ENCODE data around the gene CRISPLD2.

Gene CRISPLD2

GRCh38 chr16:84891149-84891795 is 71.5 kb downstream of the CRISPLD2 start:
- Histone ChIP-seq H3K36me3 (replicated peaks; ENCODE audit: insufficient read depth, low read length) (no peaks in the 10 kb centered on the region), H3K27ac (ENCODE audit: low read length) (no peak overlapping the region), H3K4me2 (ENCODE audit: low read depth, low read length) (no peak overlapping the region), H3F3A (ENCODE audit: insufficient read depth, low read length) (no peaks in the 10 kb centered on the region), H3K27me3 (replicated peaks; ENCODE audit: insufficient read depth, low read length) (peaks cover 77% of the 10 kb centered on the region), H3K79me2 (ENCODE audit: low read length) (no peaks in the 10 kb centered on the region), H3K4me1 (ENCODE audit: low read length) (no peaks in the 10 kb centered on the region), H2AFZ (ENCODE audit: low read length) (no peak overlapping the region), H3K9ac (ENCODE audit: low read length) (no peak overlapping the region), H4K20me1 (ENCODE audit: insufficient read depth, low read length) (no peaks in the 10 kb centered on the region), H3K9me2 (replicated peaks; ENCODE audit: insufficient read depth, low read length) (no peaks in the 10 kb centered on the region), H3K9me3 (replicated peaks; ENCODE audit: insufficient read depth, low read length) (no peaks in the 10 kb centered on the region), H3K4me3 (ENCODE audit: low read length) (no peak overlapping the region)
- TF ChIP-seq CTCF (IDR thresholded peaks at IDR 0.05; ENCODE audit: low read length), result no peak
- TF ChIP-seq EZH2phosphoT487 (IDR thresholded peaks at IDR 0.05; ENCODE audit: low read length), result no peak
- no peak for TF ChIP-seq EZH2 (optimal IDR thresholded peaks at IDR 0.05; ENCODE audit: low read depth, low read length)
- DNase-seq, result no peak

- Histone ChIP-seq H3K27ac (ENCODE audit: low read length) (no peak overlapping the region), H3K4me2 (ENCODE audit: low read depth, low read length) (no peak overlapping the region), H3K9me2 (replicated peaks; ENCODE audit: insufficient read depth, low read length) (no peaks in the 10 kb centered on the region), H3K9me3 (replicated peaks; ENCODE audit: insufficient read depth, low read length) (no peaks in the 10 kb centered on the region), H4K20me1 (ENCODE audit: insufficient read depth, low read length) (no peaks in the 10 kb centered on the region), H3K79me2 (ENCODE audit: low read length) (no peaks in the 10 kb centered on the region), H3K27me3 (replicated peaks; ENCODE audit: insufficient read depth, low read length) (peaks cover 68% of the 10 kb centered on the region), H2AFZ (ENCODE audit: low read length) (no peak overlapping the region), H3K4me3 (ENCODE audit: low read length) (no peak overlapping the region), H3K36me3 (replicated peaks; ENCODE audit: insufficient read depth, low read length) (no peaks in the 10 kb centered on the region), H3K9ac (ENCODE audit: low read length) (no peak overlapping the region), H3F3A (ENCODE audit: insufficient read depth, low read length) (no peaks in the 10 kb centered on the region), H3K4me1 (ENCODE audit: low read length) (no peaks in the 10 kb centered on the region)
- TF ChIP-seq EZH2phosphoT487 (IDR thresholded peaks at IDR 0.05; ENCODE audit: low read length), result no peak
- TF ChIP-seq CTCF (IDR thresholded peaks at IDR 0.05; ENCODE audit: low read length), result no peak
- TF ChIP-seq EZH2 (optimal IDR thresholded peaks at IDR 0.05; ENCODE audit: low read depth, low read length), result no peak
- DNase-seq, result no peak
These were observed 72.3 kb downstream of the CRISPLD2 start for GRCh38 chr16:84892097-84892496.

DNA sequence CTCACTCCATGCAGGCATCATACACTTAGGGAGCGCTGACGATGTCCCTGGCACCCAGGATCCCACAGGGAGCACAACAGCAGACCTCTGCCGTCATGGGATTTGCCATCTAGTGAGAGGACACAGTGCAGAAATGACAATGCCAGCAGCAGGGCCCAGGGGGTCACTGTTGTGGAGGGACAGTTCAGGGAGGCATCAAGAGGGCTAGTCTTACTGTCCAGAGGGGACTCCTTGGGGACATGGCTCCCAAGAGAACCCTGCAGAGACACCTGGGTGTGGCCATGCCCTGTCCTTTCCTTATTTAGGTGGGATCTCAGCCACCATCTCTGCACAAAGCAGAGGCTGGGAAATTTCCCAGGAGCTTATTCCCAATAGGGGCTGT is 73.7 kb downstream of the CRISPLD2 start:
- no peaks in the 10 kb centered on the region for H3K9me3 ChIP-seq (replicated peaks; ENCODE audit: insufficient read depth, low read length)
- no peak overlapping the region for H3K27ac ChIP-seq (ENCODE audit: low read length)
- H2AFZ ChIP-seq (ENCODE audit: low read length), result no peak overlapping the region
- no peaks in the 10 kb centered on the region for H3K4me1 ChIP-seq (ENCODE audit: low read length)
- no peak for DNase-seq
- H3K27me3 ChIP-seq (replicated peaks; ENCODE audit: insufficient read depth, low read length), result peaks cover 66% of the 10 kb centered on the region
- no peaks in the 10 kb centered on the region for H3F3A ChIP-seq (ENCODE audit: insufficient read depth, low read length)
- no peaks in the 10 kb centered on the region for H3K79me2 ChIP-seq (ENCODE audit: low read length)
- no peak overlapping the region for H3K4me3 ChIP-seq (ENCODE audit: low read length)
- no peak overlapping the region for H3K4me2 ChIP-seq (ENCODE audit: low read depth, low read length)
- TF ChIP-seq CTCF (IDR thresholded peaks at IDR 0.05; ENCODE audit: low read length), result no peak
- no peak for TF ChIP-seq EZH2 (optimal IDR thresholded peaks at IDR 0.05; ENCODE audit: low read depth, low read length)
- no peak for TF ChIP-seq EZH2phosphoT487 (IDR thresholded peaks at IDR 0.05; ENCODE audit: low read length)
- H3K9me2 ChIP-seq (replicated peaks; ENCODE audit: insufficient read depth, low read length), result no peaks in the 10 kb centered on the region
- no peaks in the 10 kb centered on the region for H3K36me3 ChIP-seq (replicated peaks; ENCODE audit: insufficient read depth, low read length)
- H3K9ac ChIP-seq (ENCODE audit: low read length), result no peak overlapping the region
- H4K20me1 ChIP-seq (ENCODE audit: insufficient read depth, low read length), result no peaks in the 10 kb centered on the region
